DMS53 treated with DMSO at 0.1 percent for 48 hours (cell line): ENCODE results near the gene PEPD.

Experiments
- DNase-seq: peaks from one replicate; lab custom pipeline; 2025; ENCODE audit not compliant: unreplicated experiment; lab: John Stamatoyannopoulos, UW

PEPD gene

DNA sequence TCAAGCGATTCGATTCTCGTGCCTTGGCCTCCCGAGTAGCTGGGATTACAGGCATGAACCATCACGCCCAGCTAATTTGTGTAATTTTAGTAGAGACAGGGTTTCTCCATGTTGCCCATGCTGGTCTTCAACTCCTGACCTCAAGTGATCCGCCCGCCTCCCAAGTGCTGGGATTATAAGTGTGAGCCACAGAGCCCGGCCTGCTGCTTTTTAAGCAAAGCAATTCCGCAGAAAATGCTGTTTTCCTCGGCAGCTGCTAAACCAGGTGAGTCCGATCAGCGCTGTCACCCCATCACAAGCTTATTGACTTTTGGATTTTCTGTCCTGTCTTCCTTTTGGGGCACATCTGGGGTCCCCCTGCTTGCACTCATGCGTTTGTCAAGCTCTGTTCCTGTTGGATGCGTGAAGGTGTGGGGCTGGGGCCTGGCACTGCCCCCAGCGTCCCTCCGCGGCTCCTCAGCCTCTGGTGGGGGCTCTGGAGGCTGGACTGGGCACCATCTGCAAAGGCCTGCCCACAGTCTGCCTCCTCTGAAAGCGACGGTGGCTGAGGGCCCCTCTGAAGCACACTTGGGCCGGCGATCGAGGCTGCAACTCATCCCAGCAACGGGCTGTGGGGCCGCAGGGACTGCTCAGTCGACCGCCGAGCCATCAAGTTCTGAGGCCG, 122.4 kb downstream of the PEPD start:
- DNase-seq, result no peak

DNA sequence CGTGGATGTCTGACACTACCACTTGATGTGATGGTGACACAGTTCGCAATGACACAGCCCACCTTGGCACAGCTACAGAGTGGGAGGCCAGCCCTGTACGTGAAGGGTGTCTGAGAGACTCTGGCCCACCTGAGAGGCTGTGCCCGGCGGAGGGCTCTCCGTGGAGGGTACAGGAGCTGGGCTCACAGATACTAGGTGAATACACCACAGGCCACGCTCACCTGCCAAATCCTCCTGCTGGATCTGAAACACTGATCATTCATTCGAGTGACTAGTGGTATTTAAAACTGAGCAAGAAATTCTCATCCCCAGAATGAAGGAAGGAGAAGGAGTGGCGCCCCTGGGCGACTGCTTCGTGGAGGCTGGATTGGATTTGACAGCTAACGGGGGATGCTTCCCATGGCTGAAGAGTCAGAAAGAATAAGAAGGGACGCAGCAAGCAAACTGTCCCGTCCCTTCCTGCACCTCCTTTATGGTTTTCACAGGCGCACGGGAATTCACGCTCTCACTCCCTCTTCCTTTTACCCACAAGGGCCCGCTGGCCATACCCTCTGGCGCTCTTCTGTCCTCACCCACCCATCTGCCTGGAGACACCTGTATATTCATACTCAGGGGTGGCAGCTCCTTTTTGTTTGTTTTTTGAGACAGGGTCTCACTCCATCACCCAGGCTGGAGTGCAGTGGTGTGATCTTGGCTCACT, 123.1 kb downstream of the PEPD start:
- DNase-seq, result no peak

DNA sequence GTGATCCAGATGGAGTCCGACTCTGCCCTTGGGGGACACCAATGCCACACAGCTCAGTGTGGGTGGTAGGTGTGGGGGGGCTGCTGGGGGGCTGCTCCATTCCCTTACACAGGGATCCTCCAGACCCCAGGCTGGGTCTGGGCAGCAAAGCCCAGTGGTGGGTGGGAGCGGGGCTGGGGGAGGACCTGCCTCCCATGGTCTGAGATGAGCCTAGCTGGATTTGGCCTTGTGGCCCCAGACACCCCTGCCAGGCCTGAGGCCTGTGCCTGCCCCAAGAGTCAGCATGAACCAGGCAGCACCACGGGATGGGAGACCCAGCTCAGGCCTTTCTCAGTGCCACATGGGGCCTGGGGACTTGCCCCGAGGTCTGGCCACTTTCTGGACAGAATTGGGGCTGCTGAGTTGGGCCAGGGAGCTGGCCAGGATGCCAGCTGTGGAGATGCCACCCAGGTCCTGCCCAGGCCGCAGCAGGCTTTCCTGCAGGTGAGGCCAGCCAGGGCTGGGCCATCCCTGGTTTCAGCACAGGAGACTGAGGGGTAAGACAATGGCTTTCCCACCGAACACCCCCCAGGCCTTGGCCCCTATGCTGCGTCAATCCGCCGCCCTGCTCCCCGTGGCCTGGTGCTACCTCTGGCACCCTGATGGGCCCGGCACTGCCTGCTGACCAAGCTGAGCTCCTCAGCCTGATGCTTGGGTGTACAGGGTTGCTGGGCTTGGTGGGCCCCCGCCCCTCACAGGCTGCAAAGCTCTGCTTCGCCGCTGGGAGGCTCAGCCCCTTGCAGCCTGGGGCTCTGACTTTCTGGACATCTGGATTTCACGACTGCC, 123.8 kb downstream of the PEPD start:
- no peak for DNase-seq

DNA sequence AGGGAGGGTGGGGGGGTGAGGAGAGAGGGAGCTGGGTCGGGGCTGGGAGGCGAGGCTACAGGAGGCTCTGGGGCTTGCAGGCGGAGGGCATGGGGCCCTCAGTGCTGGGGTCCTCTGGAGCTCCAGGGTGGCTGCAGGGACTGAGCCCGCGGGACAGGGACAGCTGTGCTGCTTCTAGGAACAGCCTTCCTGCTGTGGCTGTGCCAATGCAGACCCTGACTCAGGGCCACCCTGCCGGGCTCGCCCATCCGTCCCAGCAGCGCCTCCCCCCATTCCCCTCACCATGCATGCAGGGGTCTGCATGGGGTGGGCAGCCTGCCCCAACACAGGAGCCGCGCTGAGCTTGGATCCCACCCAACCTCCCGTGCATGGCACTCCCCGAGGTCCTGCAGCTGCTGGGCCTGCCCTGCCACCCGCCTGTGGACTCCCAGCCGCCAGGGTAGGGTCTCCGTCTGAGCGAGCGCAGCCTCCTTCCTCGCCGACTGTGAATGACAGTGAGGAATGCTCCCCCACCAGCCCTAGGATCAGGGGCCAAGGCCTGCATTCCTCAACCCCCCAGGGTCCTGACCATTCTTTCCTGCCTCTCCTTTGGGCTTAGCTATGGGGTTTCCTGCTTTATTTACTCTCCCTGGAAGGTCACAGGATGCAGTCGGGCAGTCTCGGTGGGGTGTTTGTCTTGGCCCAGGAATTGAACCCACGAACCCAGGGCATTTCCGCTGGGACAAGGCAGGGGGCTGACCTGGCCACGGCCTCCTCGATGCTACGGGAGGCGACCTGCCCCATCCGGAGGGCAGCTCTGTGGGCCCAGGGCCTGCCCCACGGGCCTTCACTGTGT, 124.7 kb downstream of the PEPD start:
- no peak for DNase-seq

DNA sequence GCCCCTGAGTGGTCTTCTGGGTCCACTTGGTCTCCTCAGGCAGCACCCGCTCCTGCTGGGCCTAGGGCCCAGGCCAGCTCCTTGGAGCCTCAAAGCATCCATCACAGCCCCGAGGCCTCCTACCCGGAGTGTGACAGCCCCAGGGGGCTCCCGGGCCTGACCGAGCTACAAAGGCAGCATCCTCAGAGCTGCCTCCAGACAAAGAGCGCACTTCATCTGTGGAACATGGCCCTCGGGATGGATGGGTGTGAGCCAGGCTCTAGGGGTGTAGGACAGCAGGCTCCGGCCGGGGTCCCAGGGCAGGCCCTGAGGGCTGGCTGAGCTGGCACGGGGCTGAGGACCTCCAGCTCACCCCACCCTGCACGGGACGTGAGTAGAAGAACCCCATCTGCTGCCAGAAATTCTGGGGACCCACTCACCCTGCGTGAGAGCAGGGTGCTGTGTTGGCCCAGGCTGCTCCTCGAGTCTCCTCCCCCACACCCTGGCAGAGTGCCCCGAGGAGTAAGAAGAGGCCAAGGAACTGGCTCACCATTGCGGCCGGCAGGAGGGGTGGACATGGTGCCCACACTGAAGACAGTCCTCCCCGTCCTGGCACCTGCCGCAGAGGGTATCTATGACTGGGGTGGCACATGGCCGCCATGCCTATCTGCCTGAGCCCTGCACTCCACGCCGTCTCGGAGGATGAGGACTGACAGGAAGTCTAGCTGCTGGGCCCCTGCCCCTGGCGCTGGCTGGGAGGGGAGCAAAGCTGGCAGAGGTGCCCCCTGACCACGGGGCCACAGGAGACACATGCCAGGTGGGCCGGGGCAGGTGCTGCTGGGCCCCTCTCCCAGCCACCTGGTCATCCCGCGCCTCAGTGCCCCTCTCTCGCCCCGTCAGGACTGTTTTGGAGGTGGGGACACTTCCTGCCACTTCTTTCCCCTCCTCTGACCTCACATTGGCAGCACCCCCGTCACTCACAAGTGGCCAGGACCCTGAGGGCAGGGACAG, 125.7 kb downstream of the PEPD start:
- no peak for DNase-seq

DNA sequence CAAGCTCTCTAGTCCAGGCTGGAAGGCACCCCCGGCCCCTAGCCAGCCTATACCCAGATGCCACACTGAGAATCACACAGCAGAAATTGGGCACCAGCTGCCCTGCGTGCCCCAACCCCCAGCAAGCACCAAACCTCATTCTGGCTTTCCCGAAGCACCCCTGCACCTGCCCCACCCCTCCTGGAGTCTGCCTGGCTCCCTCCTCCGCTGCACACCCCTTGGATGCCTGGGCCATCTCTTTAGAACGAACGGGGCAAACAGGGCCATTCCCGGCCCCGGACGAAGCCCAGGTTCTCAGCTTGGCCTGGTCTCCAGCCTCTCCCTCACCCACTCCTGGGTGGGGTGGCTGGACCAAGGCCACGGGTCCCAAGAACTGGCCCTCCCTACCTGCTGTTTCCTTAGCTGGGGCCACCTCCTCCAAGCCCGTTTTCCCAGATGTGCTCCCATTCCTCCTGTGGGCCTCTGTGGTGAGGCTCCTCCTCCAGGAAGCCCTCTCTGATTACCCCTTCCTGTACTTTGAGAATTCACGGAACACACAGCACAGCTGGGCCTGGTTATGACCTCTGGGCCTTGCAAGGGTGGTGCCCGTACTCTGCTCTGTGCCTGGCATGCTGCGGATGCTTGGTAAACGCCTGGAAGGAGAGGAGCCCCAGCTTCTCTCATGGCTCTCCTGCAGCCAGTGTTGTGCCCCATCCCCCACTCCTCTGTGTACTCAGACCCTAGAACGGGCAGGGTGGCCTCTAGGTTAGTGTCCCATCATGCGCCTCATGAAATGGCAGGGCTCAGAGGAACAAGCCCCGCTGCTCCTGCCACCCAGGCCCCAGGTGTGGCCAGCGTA, 126.6 kb downstream of the PEPD start:
- no peak for DNase-seq

DNA sequence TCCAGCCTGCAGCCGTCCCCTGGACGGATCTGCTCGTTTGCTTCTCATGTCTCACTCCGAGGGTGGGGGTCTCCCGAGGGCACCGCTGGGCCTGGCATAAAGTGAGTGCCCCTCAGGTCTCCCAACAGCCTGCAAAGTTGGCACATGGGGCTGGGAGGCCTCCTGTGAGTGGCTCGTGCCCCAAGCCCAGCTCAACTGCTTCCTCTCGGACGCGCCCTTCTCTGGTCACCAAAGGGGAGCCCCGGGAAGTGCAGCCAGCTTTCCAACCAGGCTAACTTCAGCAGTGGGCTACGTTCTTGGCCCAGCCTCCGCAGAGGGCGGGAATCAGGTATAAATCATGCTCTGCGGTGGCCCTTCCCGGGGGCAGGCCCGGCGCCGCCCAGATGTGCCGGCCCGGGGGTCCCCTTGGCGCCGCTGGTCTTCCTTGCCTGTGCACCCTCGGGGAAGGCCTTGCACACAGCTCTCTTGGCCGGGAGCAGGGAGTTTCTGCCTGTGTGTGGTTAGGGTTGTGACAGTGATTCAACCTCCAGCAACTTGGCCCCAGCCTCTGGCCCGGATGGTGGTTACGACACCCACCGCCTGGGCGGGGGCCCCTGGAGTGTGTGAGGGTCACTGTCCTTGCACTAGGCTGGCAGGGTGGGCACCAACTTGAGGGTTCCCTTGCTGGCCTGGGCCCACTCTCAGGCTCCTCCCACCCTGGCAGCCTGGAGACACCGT, 127.4 kb downstream of the PEPD start:
- no peak for DNase-seq

DNA sequence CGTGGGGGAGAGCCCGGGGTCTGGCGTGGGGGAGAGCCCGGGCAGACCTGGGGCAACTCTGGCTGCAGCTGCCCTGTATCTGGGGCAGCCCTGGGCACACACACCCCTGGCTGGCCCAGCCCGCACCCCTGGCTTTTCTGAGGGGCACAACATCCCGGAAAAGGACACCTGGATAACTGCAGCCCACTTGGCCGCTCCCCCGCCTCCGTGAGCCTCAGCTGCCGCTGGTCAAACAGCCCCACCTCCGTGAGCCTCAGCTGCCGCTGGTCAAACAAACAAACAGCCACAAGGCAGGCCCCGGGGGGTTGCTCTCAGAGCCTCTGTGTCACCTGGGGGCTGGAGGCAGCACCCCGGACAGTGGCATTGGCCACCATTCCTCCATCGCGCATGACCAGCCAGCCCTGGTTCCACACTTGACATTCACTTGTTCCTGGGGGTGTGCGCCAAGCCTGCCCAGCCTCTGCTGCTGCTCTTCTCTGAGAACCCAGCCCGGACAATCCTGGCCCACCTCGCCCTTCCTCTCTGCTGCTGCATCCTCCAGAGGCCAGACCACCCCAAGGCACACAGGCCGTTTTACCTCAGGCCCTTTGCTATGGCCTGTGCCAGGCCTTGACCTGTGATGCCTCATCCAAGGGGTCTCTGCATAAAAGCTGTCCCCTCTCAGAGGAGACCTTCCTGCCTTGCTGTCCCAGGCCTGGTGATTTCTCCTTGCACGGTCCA, 128.1 kb downstream of the PEPD start:
- no peak for DNase-seq

DNA sequence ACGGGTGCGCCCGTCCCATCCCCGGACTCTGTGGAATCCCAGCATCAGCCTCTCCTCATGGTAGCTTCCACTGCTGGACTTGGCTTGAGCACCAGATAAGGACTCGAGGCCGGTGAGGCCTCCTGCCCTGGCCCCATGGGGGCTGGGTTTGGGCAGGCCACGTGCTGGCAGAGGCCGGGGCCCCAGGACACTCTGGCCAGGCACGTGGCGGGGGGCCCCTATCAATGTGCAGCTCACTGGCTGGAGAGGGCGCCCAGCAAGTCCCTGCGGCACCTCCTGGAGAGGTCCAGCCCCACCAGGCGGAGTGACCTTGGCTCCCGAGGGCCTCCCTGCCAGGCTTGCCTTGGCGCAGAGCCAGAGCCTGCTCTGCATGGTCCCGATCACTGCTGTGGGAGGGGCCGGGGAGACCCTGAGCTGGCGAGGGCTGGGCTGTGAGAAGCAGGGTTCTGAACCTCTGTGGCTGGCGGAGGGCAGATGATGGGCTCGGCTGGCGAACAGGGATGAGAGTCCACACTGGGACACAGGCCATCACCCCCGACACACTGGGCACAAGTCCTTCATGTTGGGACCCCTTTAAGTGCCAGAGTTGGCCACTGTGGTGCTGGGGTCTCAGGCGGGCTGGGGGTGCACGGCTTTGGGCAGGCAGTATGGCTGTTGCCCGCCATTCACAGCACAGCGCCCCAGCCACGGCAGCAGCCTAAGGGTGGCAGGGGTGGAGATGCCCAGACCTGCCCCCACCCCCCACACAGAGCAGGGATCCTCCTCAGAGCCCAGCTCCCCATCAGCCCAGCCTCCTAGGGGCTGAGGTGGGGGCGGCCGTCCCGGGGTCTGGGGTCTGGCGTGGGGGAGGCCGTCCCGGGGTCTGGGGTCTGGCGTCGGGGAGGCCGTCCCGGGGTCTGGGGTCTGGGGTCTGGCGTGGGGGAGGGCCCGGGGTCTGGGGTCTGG, 129.0 kb downstream of the PEPD start:
- no peak for DNase-seq

DNA sequence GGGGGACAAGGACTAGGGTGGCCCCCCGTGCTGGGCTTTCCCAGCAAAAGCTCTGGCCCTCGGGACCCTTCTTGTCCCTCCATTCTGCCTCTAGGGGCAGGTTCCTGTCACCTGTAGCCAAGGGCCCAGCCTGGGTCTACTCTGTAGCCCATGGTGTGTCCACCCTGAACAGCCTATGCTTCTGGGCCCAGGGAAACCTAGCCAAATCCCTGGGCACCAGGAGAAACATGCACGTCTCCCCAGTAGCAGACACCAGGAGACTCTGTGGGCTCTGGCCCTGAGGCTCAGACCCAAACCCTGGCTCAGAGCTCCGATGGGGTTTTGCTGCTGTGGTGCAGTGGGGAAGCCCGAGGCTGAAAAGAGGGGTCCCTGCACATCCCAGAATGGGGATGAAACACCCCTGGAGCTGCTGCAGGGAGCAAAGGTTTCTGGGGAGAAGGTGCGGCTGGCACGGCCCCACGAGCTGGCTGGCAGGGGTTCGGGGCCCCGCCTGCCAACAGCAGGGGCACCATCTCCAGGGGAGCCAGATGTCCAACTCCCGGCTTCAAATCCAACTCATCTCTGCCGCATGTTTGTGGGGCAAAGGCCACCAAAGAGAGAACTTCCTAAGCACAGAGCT, 129.9 kb downstream of the PEPD start:
- no peak for DNase-seq

DNA sequence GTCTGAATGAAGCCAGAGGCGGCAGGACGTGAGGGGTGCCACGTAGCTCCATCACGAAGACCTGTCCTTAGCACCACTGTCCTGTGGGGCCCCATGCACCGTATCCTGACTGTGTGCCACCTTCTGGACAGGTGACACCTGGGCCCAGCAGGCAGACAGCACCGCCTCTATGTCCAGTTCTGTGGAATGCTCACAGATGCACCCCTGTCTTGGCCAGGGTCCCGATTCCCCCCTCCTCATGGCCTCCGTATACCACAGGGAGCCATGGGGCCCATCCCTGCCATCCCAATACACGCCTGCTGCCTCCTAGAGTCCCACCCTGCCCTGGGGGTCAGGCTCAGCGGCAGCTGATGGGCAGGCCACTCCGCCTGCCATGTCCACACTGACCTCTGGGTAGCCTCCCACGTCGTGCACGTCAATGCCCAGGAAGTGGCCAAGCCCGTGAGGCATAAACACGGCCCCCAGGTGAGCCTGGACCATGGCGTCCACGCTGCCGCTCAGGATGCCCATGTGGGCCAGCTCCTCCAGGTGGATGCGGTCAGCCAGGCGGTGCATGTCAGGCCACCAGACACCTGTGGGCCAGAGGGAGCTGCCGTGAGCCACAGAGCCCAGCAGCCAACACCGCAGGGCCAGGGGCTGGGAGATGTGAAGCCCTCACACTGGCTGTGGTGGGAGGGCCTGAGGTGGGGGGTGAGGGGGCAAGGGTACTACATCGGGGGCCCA, 130.5 kb downstream of the PEPD start:
- DNase-seq, result no peak

DNA sequence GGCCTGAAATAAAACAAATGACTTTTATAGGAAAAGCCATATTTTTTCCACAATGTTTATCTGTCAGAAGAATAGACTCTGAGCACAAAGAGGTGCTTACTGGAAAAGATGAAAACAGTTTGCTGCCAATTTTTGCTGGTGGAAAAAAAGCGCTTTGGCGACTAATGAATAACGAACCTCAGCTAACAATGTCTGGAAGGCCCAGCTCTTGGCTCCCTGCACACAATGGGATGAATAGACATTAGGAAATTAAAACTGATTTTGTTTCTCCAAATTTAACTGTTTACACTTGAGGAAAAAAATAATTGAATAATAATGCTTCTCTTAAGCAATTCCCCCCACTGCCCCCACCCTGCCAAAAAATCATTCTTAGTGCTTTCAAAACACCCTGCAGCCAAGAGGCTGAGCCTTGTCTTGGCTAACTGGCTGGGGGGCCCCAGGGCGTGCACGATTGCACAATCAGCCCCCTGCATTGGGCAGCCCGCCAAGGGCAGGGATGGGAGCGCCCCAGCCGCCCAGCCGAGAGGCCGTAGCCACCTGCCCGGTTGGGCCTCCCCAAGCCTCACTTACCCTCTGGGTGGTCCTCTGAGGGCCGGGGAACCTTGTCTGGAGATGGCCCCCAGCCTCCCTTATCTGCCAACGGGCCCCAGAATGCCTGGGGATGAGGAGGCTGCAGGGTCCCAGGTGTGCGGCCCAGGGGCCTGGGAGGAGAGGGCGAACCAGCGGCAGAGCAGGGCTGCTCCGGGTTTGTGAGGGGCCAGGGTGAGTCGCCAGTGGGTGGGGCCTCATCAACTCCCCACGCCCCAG, 131.3 kb downstream of the PEPD start:
- DNase-seq, result no peak

DNA sequence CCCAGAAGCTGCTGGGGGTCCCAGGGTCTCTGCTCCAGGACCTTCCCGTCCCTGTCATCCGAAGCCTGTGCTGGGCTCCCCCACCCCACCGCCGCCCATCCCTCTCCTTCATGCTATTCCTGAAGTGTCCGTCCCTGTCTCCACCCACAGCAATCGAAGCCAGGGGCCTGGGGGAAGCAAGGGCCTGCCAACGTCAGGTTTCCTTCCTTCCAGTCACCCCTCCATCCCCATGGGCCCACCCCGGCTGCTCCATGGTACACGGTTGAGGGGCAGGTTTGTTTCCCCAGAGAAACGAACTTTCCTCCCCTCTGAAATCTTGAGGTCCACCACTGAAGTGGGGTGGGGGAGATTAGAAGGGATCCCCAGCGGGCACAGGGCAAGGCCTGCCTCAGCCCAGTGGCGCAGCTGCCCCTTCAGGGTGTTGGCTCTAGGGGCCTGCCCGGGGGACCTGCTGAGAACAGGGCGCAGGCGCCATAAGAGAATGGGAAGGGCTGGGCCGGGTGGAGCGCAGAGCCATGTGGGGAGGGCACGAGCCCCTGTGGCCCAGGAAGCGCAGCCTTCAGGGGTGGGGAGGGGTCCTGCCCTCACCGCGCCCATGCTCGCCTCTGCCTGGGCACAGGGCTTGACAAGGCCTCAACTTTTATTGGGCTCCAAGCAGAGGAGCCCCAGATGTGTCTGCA, 132.0 kb downstream of the PEPD start:
- DNase-seq, result no peak

DNA sequence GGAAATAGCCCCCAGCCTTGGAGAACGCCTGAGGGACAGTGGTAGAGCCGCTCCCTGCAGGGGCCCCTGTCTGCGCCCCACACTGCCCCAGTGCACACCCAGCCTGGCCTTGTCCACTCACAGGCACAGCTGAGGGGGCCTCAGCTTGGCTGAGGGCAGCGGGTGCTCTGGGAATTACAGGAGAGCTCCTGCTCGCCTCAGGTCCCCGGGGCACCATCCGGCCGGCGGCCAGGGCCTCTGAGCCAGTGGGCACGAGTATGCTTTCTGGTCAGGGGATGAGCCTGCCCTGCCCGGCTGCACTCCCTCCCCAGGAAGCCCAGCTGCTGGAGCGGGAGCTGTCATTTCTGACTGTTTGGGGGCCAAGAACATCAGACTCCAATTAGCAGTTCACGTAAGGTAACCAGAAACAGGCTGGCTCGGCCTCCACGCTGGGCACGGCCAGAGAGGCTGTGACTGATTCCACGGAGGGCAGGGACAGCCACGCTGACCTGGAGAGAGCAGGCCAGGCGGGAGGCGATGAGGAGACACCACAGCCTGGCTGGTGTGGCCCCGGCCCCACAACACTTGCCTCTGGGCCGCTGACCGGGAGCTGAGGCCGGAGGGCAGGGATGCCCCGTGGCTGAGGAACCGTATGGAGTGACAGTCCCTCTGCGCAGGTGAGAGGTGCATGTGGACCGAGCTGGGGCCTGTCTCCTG, 132.7 kb downstream of the PEPD start:
- DNase-seq, result no peak
